ENCODE results near the gene CA4.

DNA sequence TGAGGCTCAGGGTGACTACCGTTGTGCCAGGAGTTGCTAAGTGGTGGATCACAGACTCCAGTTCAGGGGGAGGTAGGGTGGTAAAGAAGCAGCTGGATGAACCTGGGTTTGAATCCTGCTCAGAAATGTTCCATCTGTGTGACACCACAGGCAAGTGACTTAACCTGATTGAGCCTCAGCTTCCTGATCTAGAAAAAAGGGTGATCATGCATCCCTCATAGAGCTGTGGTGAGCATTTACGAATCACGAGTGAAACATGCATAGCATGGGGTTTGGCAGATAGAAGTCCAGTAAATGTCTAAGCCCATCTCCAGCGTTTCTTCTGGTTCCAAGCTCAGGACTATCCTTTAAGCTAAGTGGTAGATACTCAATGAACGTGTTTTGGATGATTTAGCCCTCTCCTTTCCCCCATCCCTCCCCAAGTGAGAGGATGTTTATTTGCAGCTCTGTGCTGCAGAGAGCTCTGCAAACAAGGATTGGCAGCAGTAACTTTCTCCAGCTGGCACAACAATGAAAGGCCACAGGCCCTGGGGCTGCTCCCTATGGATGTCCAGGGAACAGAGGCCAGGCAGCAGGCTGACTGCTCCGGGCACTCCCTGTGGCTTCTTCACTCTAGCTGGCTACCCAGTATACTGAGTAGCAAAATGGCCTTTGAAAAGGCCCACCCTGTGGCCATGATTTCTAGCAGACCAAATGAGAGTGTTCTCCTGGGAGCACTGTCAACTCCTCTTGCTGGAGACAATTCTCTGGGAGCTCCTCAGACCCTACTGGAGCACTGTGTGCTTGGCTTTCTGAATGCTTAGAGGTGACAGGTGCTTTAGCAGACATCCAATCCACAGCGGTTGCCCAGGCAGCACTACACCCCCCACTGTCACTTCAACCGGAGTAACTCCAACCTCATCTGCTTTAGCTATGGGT is 21.3 kb downstream of the CA4 start:
- TF ChIP-seq TOX (CRISPR knock-in tag; IDR thresholded peaks at IDR 0.05; ENCODE audit: borderline replicate concordance) (no peak), ZFP3 (CRISPR knock-in tag; IDR thresholded peaks at IDR 0.05) (no peak), ISL1 (CRISPR knock-in tag; IDR thresholded peaks at IDR 0.05) (no peak)
- TF ChIP-seq, protein P1, sequence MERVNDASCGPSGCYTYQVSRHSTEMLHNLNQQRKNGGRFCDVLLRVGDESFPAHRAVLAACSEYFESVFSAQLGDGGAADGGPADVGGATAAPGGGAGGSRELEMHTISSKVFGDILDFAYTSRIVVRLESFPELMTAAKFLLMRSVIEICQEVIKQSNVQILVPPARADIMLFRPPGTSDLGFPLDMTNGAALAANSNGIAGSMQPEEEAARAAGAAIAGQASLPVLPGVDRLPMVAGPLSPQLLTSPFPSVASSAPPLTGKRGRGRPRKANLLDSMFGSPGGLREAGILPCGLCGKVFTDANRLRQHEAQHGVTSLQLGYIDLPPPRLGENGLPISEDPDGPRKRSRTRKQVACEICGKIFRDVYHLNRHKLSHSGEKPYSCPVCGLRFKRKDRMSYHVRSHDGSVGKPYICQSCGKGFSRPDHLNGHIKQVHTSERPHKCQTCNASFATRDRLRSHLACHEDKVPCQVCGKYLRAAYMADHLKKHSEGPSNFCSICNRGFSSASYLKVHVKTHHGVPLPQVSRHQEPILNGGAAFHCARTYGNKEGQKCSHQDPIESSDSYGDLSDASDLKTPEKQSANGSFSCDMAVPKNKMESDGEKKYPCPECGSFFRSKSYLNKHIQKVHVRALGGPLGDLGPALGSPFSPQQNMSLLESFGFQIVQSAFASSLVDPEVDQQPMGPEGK (CRISPR knock-in tag; IDR thresholded peaks at IDR 0.05; ENCODE audit: borderline replicate concordance), result no peak
- TF ChIP-seq, protein P2, sequence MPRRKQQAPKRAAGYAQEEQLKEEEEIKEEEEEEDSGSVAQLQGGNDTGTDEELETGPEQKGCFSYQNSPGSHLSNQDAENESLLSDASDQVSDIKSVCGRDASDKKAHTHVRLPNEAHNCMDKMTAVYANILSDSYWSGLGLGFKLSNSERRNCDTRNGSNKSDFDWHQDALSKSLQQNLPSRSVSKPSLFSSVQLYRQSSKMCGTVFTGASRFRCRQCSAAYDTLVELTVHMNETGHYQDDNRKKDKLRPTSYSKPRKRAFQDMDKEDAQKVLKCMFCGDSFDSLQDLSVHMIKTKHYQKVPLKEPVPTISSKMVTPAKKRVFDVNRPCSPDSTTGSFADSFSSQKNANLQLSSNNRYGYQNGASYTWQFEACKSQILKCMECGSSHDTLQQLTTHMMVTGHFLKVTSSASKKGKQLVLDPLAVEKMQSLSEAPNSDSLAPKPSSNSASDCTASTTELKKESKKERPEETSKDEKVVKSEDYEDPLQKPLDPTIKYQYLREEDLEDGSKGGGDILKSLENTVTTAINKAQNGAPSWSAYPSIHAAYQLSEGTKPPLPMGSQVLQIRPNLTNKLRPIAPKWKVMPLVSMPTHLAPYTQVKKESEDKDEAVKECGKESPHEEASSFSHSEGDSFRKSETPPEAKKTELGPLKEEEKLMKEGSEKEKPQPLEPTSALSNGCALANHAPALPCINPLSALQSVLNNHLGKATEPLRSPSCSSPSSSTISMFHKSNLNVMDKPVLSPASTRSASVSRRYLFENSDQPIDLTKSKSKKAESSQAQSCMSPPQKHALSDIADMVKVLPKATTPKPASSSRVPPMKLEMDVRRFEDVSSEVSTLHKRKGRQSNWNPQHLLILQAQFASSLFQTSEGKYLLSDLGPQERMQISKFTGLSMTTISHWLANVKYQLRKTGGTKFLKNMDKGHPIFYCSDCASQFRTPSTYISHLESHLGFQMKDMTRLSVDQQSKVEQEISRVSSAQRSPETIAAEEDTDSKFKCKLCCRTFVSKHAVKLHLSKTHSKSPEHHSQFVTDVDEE (CRISPR knock-in tag; IDR thresholded peaks at IDR 0.05), result no peak
